GM23338 (cell line): ENCODE data around the gene FBXO41. TPM values are rescaled to one million over a fixed set of nuclear protein-coding genes. Genes with fewer than 3 reads are reported as not detected.

ENCODE experiments used
- ATAC-seq: fragments of 200-7000 bp; cut with Tn5 transposase; 3 replicates; pipeline ENCODE4 v1.9.1; 2020
- DNase-seq: peaks from one replicate; pipeline ENCODE4 v3.0.0-alpha.2; 2015; ENCODE audit warnings: low spot score
- H2AFZ ChIP-seq: fragments of 200-600 bp; sonication (generic); 2 replicates; pipeline ENCODE4 v1.8.0; 2016; ENCODE audit warnings: antibody characterized with exemption, mild to moderate bottlenecking, moderate library complexity
- H3F3A ChIP-seq: fragments of 200-600 bp; sonication (generic); replicated peaks from 2 replicates; pipeline ENCODE4 v1.8.0; 2017; ENCODE audit warnings: antibody characterized with exemption, mixed run types, low read depth
- H3K27ac ChIP-seq: fragments of 200-600 bp; sonication (generic); 2 replicates; pipeline ENCODE4 v1.6.1; 2016; ENCODE audit warnings: low read depth
- H3K27me3 ChIP-seq: fragments of 200-600 bp; sonication (generic); 2 replicates; pipeline ENCODE4 v1.8.0; 2016; ENCODE audit warnings: mild to moderate bottlenecking, mixed run types, moderate library complexity; ENCODE audit not compliant: insufficient read depth
- H3K36me3 ChIP-seq: fragments of 200-600 bp; sonication (generic); 2 replicates; pipeline ENCODE4 v1.8.0; 2016; ENCODE audit warnings: mild to moderate bottlenecking; ENCODE audit not compliant: insufficient read depth
- H3K4me1 ChIP-seq: fragments of 200-600 bp; sonication (generic); 2 replicates; pipeline ENCODE4 v1.8.0; 2016; ENCODE audit warnings: mild to moderate bottlenecking, moderate library complexity; ENCODE audit not compliant: insufficient read depth
- H3K4me2 ChIP-seq: fragments of 200-600 bp; sonication (generic); 2 replicates; pipeline ENCODE4 v1.7.1; 2017; ENCODE audit warnings: mixed run types
- H3K4me3 ChIP-seq: fragments of 200-600 bp; sonication (generic); 2 replicates; pipeline ENCODE4 v1.6.1; 2016; ENCODE audit warnings: mixed run types
- H3K79me2 ChIP-seq: fragments of 200-600 bp; sonication (generic); replicated peaks from 2 replicates; pipeline ENCODE4 v1.8.0; 2017; ENCODE audit warnings: mild to moderate bottlenecking; ENCODE audit not compliant: insufficient read depth
- H3K9me2 ChIP-seq: fragments of 200-600 bp; sonication (generic); 2 replicates; pipeline ENCODE4 v1.8.0; 2017; ENCODE audit not compliant: insufficient read depth
- H4K20me1 ChIP-seq: fragments of 200-600 bp; sonication (generic); replicated peaks from 2 replicates; pipeline ENCODE4 v1.8.0; 2017; ENCODE audit warnings: mild to moderate bottlenecking; ENCODE audit not compliant: insufficient read depth
- H3K27ac Mint-ChIP-seq: 2 replicates; pipeline ENCODE4 v1.8.0; 2020; ENCODE audit warnings: inconsistent platforms, mild to moderate bottlenecking, moderate library complexity, mixed read lengths
- H3K27me3 Mint-ChIP-seq: 3 replicates; pipeline ENCODE4 v1.8.0; 2022; ENCODE audit warnings: low read depth, mild to moderate bottlenecking, moderate library complexity, mixed read lengths, inconsistent platforms; ENCODE audit not compliant: insufficient read depth, poor library complexity
- H3K36me3 Mint-ChIP-seq: 3 replicates; pipeline ENCODE4 v1.8.0; 2021; ENCODE audit warnings: low read depth, mild to moderate bottlenecking, inconsistent platforms, moderate library complexity, mixed read lengths
- H3K4me1 Mint-ChIP-seq: 3 replicates; pipeline ENCODE4 v1.8.0; 2020; ENCODE audit warnings: mild to moderate bottlenecking, inconsistent platforms, mixed read lengths
- H3K4me3 Mint-ChIP-seq: 3 replicates; pipeline ENCODE4 v1.8.0; 2021; ENCODE audit warnings: moderate library complexity, mild to moderate bottlenecking, inconsistent platforms, mixed read lengths
- H3K9me3 Mint-ChIP-seq: 3 replicates; pipeline ENCODE4 v1.8.0; 2020; ENCODE audit warnings: moderate library complexity, mild to moderate bottlenecking, inconsistent platforms, mixed read lengths
- CREB1 ChIP-seq: fragments of 250-450 bp; sonication (Bioruptor Pico); IDR thresholded peaks from 2 replicates; pipeline ENCODE4 v1.5.0; 2020; ENCODE audit warnings: low read depth, mild to moderate bottlenecking, moderate library complexity
- ETS1 ChIP-seq: IDR thresholded peaks from 2 replicates; pipeline ENCODE4 v1.6.1; 2016; ENCODE audit warnings: antibody characterized with exemption
- EZH2 ChIP-seq: fragments of 200-600 bp; sonication (generic); IDR thresholded peaks from one replicate; pipeline ENCODE4 v1.8.0; 2017; ENCODE audit warnings: antibody characterized with exemption, mild to moderate bottlenecking, low read depth; ENCODE audit not compliant: unreplicated experiment
- EZH2phosphoT487 ChIP-seq: fragments of 200-600 bp; sonication (generic); IDR thresholded peaks from one replicate; pipeline ENCODE4 v1.8.1; 2018; ENCODE audit warnings: antibody characterized with exemption; ENCODE audit not compliant: unreplicated experiment
- JUNB ChIP-seq: IDR thresholded peaks from one replicate; pipeline ENCODE4 v1.6.1; 2016; ENCODE audit warnings: antibody characterized with exemption; ENCODE audit not compliant: unreplicated experiment
- NANOG ChIP-seq: IDR thresholded peaks from 2 replicates; pipeline ENCODE4 v1.6.1; 2016; ENCODE audit warnings: antibody characterized with exemption, borderline replicate concordance
- REST ChIP-seq: IDR thresholded peaks from one replicate; pipeline ENCODE4 v1.6.1; 2018; ENCODE audit warnings: antibody characterized with exemption; ENCODE audit not compliant: unreplicated experiment
- STAT1 ChIP-seq: IDR thresholded peaks from one replicate; pipeline ENCODE4 v1.6.1; 2016; ENCODE audit warnings: antibody characterized with exemption; ENCODE audit not compliant: unreplicated experiment
- ZNF114 ChIP-seq: fragments of 250-450 bp; sonication (Bioruptor Pico); IDR thresholded peaks from 2 replicates; pipeline ENCODE4 v1.5.0; 2020; ENCODE audit warnings: mild to moderate bottlenecking, moderate library complexity
- ZNF331 ChIP-seq: fragments of 250-450 bp; sonication (Bioruptor Pico); IDR thresholded peaks from 2 replicates; pipeline ENCODE4 v1.5.0; 2020; ENCODE audit warnings: low read depth, mild to moderate bottlenecking, moderate library complexity
- ZNF462 ChIP-seq: fragments of 250-450 bp; sonication (Bioruptor Pico); IDR thresholded peaks from 2 replicates; pipeline ENCODE4 v1.5.0; 2020; ENCODE audit warnings: mild to moderate bottlenecking, moderate library complexity
- polyA plus RNA-seq: library from polyadenylated mRNA; unstranded; fragments of >200 nt; fragmentation: Nextera tagmentation; extraction: Ambion mirVana; gene quantifications from 2 replicates; pipeline ENCODE4 v1.2.1, GENCODE V29; 2016
- total RNA-seq: library from RNA; depleted of rRNA; stranded (reverse); fragments of >200 nt; shearing (Covaris generic); gene quantifications from 2 replicates; pipeline ENCODE4 v1.2.3, GENCODE V29; 2014

Gene FBXO41
- total and polyA plus RNA-seq, 2 experiments from 2014 or later = 3.5 to 13.8 TPM

- 0 out of 2 replicates have a peak overlapping the region, but pooled peaks have one; percentile 59 for H2AFZ ChIP-seq
- peaks cover 11% of the 10 kb centered on the region for H3K4me1 ChIP-seq
- Mint-ChIP-seq H3K27me3 (peaks cover 26% of the 10 kb centered on the region), H3K9me3 (no peaks in the 10 kb centered on the region; the same call in 1 of the 3 replicates), H3K4me1 (peaks cover 14% of the 10 kb centered on the region), H3K4me3 (peak overlapping the region; percentile 66), H3K27ac (no peak overlapping the region), H3K36me3 (peaks cover 11% of the 10 kb centered on the region; the same call in 2 of the 3 replicates)
- peaks cover 9% of the 10 kb centered on the region; the same call in 1 of the 2 replicates for H4K20me1 ChIP-seq
- peaks cover 8% of the 10 kb centered on the region; the same call in 1 of the 2 replicates for H3F3A ChIP-seq
- peaks cover 29% of the 10 kb centered on the region for H3K27me3 ChIP-seq
- DNase-seq (no peak), ATAC-seq (no peak)
- no peak overlapping the region for H3K27ac ChIP-seq
- H3K4me2 ChIP-seq = peak overlapping the region; percentile 87
- H3K36me3 ChIP-seq = no peaks in the 10 kb centered on the region; the same call in 1 of the 2 replicates
- no peaks in the 10 kb centered on the region for H3K9me2 ChIP-seq
- TF ChIP-seq JUNB = no peak
- no peak for TF ChIP-seq ETS1
- 0 out of 2 replicates have a peak, but pooled peaks cover 5% of the 10 kb centered on the region for H3K79me2 ChIP-seq
- peak overlapping the region; percentile 69 for H3K4me3 ChIP-seq
Measured at GRCh38 chr2:73268366-73268829, 15.9 kb downstream of the FBXO41 start.

GRCh38 chr2:73267008-73267407 is 17.3 kb downstream of the FBXO41 start:
- Mint-ChIP-seq H3K27me3 (peaks cover 26% of the 10 kb centered on the region), H3K4me1 (peaks cover 14% of the 10 kb centered on the region), H3K9me3 (no peaks in the 10 kb centered on the region; the same call in 1 of the 3 replicates), H3K4me3 (no peak overlapping the region; the same call in 2 of the 3 replicates), H3K27ac (no peak overlapping the region), H3K36me3 (peaks cover 11% of the 10 kb centered on the region)
- Histone ChIP-seq H3K27me3 (peaks cover 29% of the 10 kb centered on the region), H3K27ac (no peak overlapping the region), H3K4me2 (no peak overlapping the region), H3K4me3 (no peak overlapping the region), H3K4me1 (peaks cover 11% of the 10 kb centered on the region), H3F3A (peaks cover 8% of the 10 kb centered on the region; the same call in 1 of the 2 replicates), H2AFZ (no peak overlapping the region), H3K36me3 (no peaks in the 10 kb centered on the region; the same call in 1 of the 2 replicates), H4K20me1 (peaks cover 9% of the 10 kb centered on the region; the same call in 1 of the 2 replicates), H3K9me2 (no peaks in the 10 kb centered on the region), H3K79me2 (0 out of 2 replicates have a peak, but pooled peaks cover 5% of the 10 kb centered on the region)
- ATAC-seq (no peak), DNase-seq (no peak)
- no peak for TF ChIP-seq NANOG
- no peak for TF ChIP-seq EZH2
- TF ChIP-seq STAT1 = no peak
- TF ChIP-seq ZNF331 (CRISPR knock-in tag) = no peak
- no peak for TF ChIP-seq REST
- no peak for TF ChIP-seq JUNB
- no peak for TF ChIP-seq ZNF114 (CRISPR knock-in tag)
- no peak for TF ChIP-seq CREB1 (CRISPR knock-in tag)
- TF ChIP-seq ZNF462 (CRISPR knock-in tag) = no peak
- TF ChIP-seq EZH2phosphoT487 = no peak
